Measurements from ENCODE around the gene HM13.

HM13 gene

DNA sequence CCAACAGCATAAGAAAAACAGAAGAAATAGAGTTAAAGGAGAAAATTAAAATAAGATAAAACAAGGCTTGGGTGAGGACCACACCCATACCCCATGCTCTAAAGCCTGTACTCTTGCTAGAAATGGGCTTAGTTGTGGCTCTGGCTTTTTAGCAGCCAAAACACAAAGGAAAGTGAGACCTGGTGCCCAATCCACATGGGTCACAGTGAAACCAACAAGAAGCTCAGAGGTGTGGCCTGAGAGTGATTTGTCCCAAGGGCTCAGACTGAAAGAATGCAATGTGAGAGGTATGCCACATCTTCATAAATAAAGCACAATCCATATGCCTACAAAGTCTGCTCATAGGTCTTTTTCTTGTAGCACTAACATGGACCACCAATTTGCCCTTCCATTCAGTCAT is 21.1 kb downstream of the HM13 start:
- Histone ChIP-seq H3K27me3 (ENCODE audit: control insufficient read depth in 1 of 2, insufficient read depth in 1 of 2, low read length in 2 of 2) (no peaks in the 10 kb centered on the region), H4K91ac (ENCODE audit: low read length) (no peak overlapping the region), H2AFZ (ENCODE audit: low read depth, low read length) (no peak overlapping the region), H2BK12ac (ENCODE audit: low read length in 2 of 2) (no peak overlapping the region), H3K4me1 (ENCODE audit: control insufficient read depth, insufficient read depth, low read depth, low read length) (peaks cover 24% of the 10 kb centered on the region), H2BK120ac (ENCODE audit: low read depth, low read length) (no peak overlapping the region), H2AK5ac (ENCODE audit: low read length, severe bottlenecking) (no peak overlapping the region), H3K36me3 (ENCODE audit: control insufficient read depth in 1 of 2, insufficient read depth in 2 of 2, low read depth in 1 of 2, low read length in 2 of 2) (peaks cover 82 to 96% of the 10 kb centered on the region in 2 experiments), H3K9ac (ENCODE audit: low read length) (no peak overlapping the region), H3K4me3 (ENCODE audit: insufficient read depth in 1 of 2, low read depth in 1 of 2, low read length in 2 of 2) (no peak overlapping the region), H3K18ac (ENCODE audit: low read depth in 1 of 2, low read length in 2 of 2) (no peak overlapping the region), H2BK5ac (ENCODE audit: low read depth, low read length, poor library complexity, severe bottlenecking) (no peak overlapping the region), H4K8ac (ENCODE audit: low read length) (no peak overlapping the region), H3K9me3 (ENCODE audit: control insufficient read depth, low read length) (no peaks in the 10 kb centered on the region), H3K4me2 (ENCODE audit: low read length, poor library complexity, severe bottlenecking) (no peak overlapping the region), H3K14ac (ENCODE audit: low read length in 2 of 2) (no peak overlapping the region), H3K27ac (ENCODE audit: low read length, poor library complexity, severe bottlenecking) (no peak overlapping the region), H3K23ac (ENCODE audit: low read length in 2 of 2) (peak overlapping the region in 1 of 2 experiments; percentile 40), H3K4ac (ENCODE audit: low read depth in 1 of 2, low read length in 2 of 2) (no peak overlapping the region), H3K79me1 (replicated peaks; ENCODE audit: low read length, poor library complexity, severe bottlenecking) (peaks cover 61% of the 10 kb centered on the region), H2BK15ac (ENCODE audit: low read depth, poor library complexity, severe bottlenecking) (no peak overlapping the region)
- no peak for DNase-seq

GRCh38 chr20:31536575-31536974 is 22.3 kb downstream of the HM13 start:
- no peak overlapping the region for H3K14ac ChIP-seq (ENCODE audit: low read length in 2 of 2)

GRCh38 chr20:31537116-31537871 is 23.1 kb downstream of the HM13 start:
- Histone ChIP-seq H2BK5ac (ENCODE audit: low read depth, low read length, poor library complexity, severe bottlenecking) (no peak overlapping the region), H3K23ac (ENCODE audit: low read length in 2 of 2) (no peak overlapping the region), H2BK120ac (ENCODE audit: low read depth, low read length) (no peak overlapping the region), H2AK5ac (ENCODE audit: low read length, severe bottlenecking) (no peak overlapping the region), H4K91ac (ENCODE audit: low read length) (no peak overlapping the region), H3K18ac (ENCODE audit: low read depth in 1 of 2, low read length in 2 of 2) (no peak overlapping the region), H3K36me3 (ENCODE audit: control insufficient read depth in 1 of 2, insufficient read depth in 2 of 2, low read depth in 1 of 2, low read length in 2 of 2) (peaks cover 78 to 94% of the 10 kb centered on the region in 2 experiments), H3K79me1 (replicated peaks; ENCODE audit: low read length, poor library complexity, severe bottlenecking) (peaks cover 54% of the 10 kb centered on the region), H2AFZ (ENCODE audit: low read depth, low read length) (no peak overlapping the region), H3K9me3 (ENCODE audit: control insufficient read depth, low read length) (no peaks in the 10 kb centered on the region), H3K9ac (ENCODE audit: low read length) (no peak overlapping the region), H2BK15ac (ENCODE audit: low read depth, poor library complexity, severe bottlenecking) (no peak overlapping the region), H3K27me3 (ENCODE audit: control insufficient read depth in 1 of 2, insufficient read depth in 1 of 2, low read length in 2 of 2) (no peaks in the 10 kb centered on the region), H2BK12ac (ENCODE audit: low read length in 2 of 2) (no peak overlapping the region), H3K4me1 (ENCODE audit: control insufficient read depth, insufficient read depth, low read depth, low read length) (peaks cover 33% of the 10 kb centered on the region), H3K4ac (ENCODE audit: low read depth in 1 of 2, low read length in 2 of 2) (no peak overlapping the region), H3K27ac (ENCODE audit: low read length, poor library complexity, severe bottlenecking) (peak overlapping the region; percentile 16), H3K14ac (ENCODE audit: low read length in 2 of 2) (no peak overlapping the region), H3K4me2 (ENCODE audit: low read length, poor library complexity, severe bottlenecking) (no peak overlapping the region), H3K4me3 (ENCODE audit: insufficient read depth in 1 of 2, low read depth in 1 of 2, low read length in 2 of 2) (no peak overlapping the region), H4K8ac (ENCODE audit: low read length) (no peak overlapping the region)
- no peak for DNase-seq
- WGBS, result 98% methylated on average over 8 of the region's 8 CpGs

More at GRCh38 chr20:31536575-31536974, 22.3 kb downstream of the HM13 start:
- DNase-seq, result no peak
- Histone ChIP-seq H3K23ac (ENCODE audit: low read length in 2 of 2) (no peak overlapping the region), H3K18ac (ENCODE audit: low read depth in 1 of 2, low read length in 2 of 2) (no peak overlapping the region), H3K9ac (ENCODE audit: low read length) (no peak overlapping the region), H3K27ac (ENCODE audit: low read length, poor library complexity, severe bottlenecking) (no peak overlapping the region), H3K27me3 (ENCODE audit: control insufficient read depth in 1 of 2, insufficient read depth in 1 of 2, low read length in 2 of 2) (no peaks in the 10 kb centered on the region), H2BK5ac (ENCODE audit: low read depth, low read length, poor library complexity, severe bottlenecking) (no peak overlapping the region), H4K8ac (ENCODE audit: low read length) (no peak overlapping the region), H2BK12ac (ENCODE audit: low read length in 2 of 2) (no peak overlapping the region), H3K4ac (ENCODE audit: low read depth in 1 of 2, low read length in 2 of 2) (no peak overlapping the region), H2AFZ (ENCODE audit: low read depth, low read length) (no peak overlapping the region), H3K79me1 (replicated peaks; ENCODE audit: low read length, poor library complexity, severe bottlenecking) (peaks cover 56% of the 10 kb centered on the region), H3K4me3 (ENCODE audit: insufficient read depth in 1 of 2, low read depth in 1 of 2, low read length in 2 of 2) (no peak overlapping the region), H3K4me1 (ENCODE audit: control insufficient read depth, insufficient read depth, low read depth, low read length) (peaks cover 27% of the 10 kb centered on the region), H2BK15ac (ENCODE audit: low read depth, poor library complexity, severe bottlenecking) (no peak overlapping the region), H3K36me3 (ENCODE audit: control insufficient read depth in 1 of 2, insufficient read depth in 2 of 2, low read depth in 1 of 2, low read length in 2 of 2) (peaks cover 78 to 94% of the 10 kb centered on the region in 2 experiments), H2AK5ac (ENCODE audit: low read length, severe bottlenecking) (no peak overlapping the region), H3K4me2 (ENCODE audit: low read length, poor library complexity, severe bottlenecking) (no peak overlapping the region), H2BK120ac (ENCODE audit: low read depth, low read length) (no peak overlapping the region), H4K91ac (ENCODE audit: low read length) (no peak overlapping the region), H3K9me3 (ENCODE audit: control insufficient read depth, low read length) (no peaks in the 10 kb centered on the region)
- WGBS, result 97% methylated on average over 5 of the region's 5 CpGs

GRCh38 chr20:31537890-31538289 is 23.6 kb downstream of the HM13 start:
- WGBS, result 94% methylated on average over 4 of the region's 4 CpGs
- H2BK5ac ChIP-seq (ENCODE audit: low read depth, low read length, poor library complexity, severe bottlenecking), result no peak overlapping the region
- H3K4ac ChIP-seq (ENCODE audit: low read depth in 1 of 2, low read length in 2 of 2), result no peak overlapping the region
- no peak overlapping the region for H2AFZ ChIP-seq (ENCODE audit: low read depth, low read length)
- no peak overlapping the region for H3K14ac ChIP-seq (ENCODE audit: low read length in 2 of 2)
- no peak overlapping the region for H4K91ac ChIP-seq (ENCODE audit: low read length)
- peak overlapping the region; percentile 16 for H3K27ac ChIP-seq (ENCODE audit: low read length, poor library complexity, severe bottlenecking)
- H2AK5ac ChIP-seq (ENCODE audit: low read length, severe bottlenecking), result peak overlapping the region; percentile 19
- H4K8ac ChIP-seq (ENCODE audit: low read length), result no peak overlapping the region
- no peak overlapping the region for H3K18ac ChIP-seq (ENCODE audit: low read depth in 1 of 2, low read length in 2 of 2)
- peaks cover 79 to 94% of the 10 kb centered on the region in 2 experiments for H3K36me3 ChIP-seq (ENCODE audit: control insufficient read depth in 1 of 2, insufficient read depth in 2 of 2, low read depth in 1 of 2, low read length in 2 of 2)
- H2BK120ac ChIP-seq (ENCODE audit: low read depth, low read length), result no peak overlapping the region
- no peaks in the 10 kb centered on the region for H3K27me3 ChIP-seq (ENCODE audit: control insufficient read depth in 1 of 2, insufficient read depth in 1 of 2, low read length in 2 of 2)
- peaks cover 37% of the 10 kb centered on the region for H3K4me1 ChIP-seq (ENCODE audit: control insufficient read depth, insufficient read depth, low read depth, low read length)
- no peak overlapping the region for H2BK15ac ChIP-seq (ENCODE audit: low read depth, poor library complexity, severe bottlenecking)
- no peak overlapping the region for H2BK12ac ChIP-seq (ENCODE audit: low read length in 2 of 2)
- no peaks in the 10 kb centered on the region for H3K9me3 ChIP-seq (ENCODE audit: control insufficient read depth, low read length)
- no peak for DNase-seq
- H3K4me2 ChIP-seq (ENCODE audit: low read length, poor library complexity, severe bottlenecking), result no peak overlapping the region
- H3K4me3 ChIP-seq (ENCODE audit: insufficient read depth in 1 of 2, low read depth in 1 of 2, low read length in 2 of 2), result no peak overlapping the region
- H3K23ac ChIP-seq (ENCODE audit: low read length in 2 of 2), result no peak overlapping the region
- peak overlapping the region; percentile 37 for H3K9ac ChIP-seq (ENCODE audit: low read length)
- peaks cover 49% of the 10 kb centered on the region for H3K79me1 ChIP-seq (replicated peaks; ENCODE audit: low read length, poor library complexity, severe bottlenecking)

Measured in mesenchymal stem cell (in vitro differentiated cells and primary cell).